Retinal pigment epithelial cell (primary cell): Measurements from ENCODE around the gene CARD19.
A peak's percentile ranks its signal among the peaks of the same experiment; 100 is the strongest.

Source experiments
- DNase-seq: peaks from one replicate; pipeline ENCODE4 v3.0.0-alpha.2; 2010; ENCODE audit warnings: low read depth
- H3K4me3 ChIP-seq: 2 replicates; pipeline ENCODE4 v1.5.1; 2011; ENCODE audit warnings: mild to moderate bottlenecking, low read length, control low read depth, moderate library complexity
- TF ChIP-seq, protein P1 (sequence below): conservative IDR thresholded peaks from 2 replicates; pipeline ENCODE4 v1.5.1; 2011; ENCODE audit warnings: low read depth, low read length, control low read depth, inconsistent platforms

CARD19 gene

DNA sequence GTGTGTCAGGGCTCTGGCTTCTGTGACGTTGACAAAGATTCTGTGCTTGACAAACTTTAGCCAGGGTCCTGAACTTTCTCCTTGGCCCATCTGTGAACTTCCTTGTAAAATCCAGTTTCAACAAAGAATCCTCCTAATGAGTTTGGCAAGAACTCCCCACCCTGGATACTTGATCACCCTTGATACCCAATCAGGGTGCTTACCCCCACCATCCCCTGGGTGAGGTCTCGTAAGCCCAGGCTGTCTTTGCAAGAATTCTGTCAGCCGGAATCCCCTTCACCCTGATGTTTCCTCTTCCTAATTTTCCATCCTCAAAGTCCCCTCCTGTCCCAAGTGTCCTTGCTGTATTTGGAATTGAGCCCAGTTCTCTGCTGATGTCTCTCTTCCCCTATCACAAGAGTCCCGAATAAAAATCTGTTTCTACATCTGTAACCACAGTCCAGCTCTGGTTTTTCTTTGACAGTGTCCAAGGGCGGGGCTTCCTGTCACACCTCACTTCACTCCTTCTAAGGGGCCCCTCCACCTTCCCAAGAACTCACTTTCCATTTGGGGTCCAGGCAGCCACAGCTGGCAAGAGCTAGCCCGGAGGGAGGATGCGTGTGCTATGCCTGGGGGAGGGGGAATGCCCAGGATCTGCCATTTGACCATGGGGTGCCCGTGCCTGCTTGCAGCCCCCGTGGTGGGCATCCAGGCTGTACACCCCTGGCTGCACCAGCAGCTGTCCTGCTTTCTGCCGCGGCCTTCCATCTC, 2.7 kb upstream of the CARD19 start:
- TF ChIP-seq, protein P1, sequence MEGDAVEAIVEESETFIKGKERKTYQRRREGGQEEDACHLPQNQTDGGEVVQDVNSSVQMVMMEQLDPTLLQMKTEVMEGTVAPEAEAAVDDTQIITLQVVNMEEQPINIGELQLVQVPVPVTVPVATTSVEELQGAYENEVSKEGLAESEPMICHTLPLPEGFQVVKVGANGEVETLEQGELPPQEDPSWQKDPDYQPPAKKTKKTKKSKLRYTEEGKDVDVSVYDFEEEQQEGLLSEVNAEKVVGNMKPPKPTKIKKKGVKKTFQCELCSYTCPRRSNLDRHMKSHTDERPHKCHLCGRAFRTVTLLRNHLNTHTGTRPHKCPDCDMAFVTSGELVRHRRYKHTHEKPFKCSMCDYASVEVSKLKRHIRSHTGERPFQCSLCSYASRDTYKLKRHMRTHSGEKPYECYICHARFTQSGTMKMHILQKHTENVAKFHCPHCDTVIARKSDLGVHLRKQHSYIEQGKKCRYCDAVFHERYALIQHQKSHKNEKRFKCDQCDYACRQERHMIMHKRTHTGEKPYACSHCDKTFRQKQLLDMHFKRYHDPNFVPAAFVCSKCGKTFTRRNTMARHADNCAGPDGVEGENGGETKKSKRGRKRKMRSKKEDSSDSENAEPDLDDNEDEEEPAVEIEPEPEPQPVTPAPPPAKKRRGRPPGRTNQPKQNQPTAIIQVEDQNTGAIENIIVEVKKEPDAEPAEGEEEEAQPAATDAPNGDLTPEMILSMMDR: no peak
- no peak for DNase-seq
- no peak overlapping the region for H3K4me3 ChIP-seq

DNA sequence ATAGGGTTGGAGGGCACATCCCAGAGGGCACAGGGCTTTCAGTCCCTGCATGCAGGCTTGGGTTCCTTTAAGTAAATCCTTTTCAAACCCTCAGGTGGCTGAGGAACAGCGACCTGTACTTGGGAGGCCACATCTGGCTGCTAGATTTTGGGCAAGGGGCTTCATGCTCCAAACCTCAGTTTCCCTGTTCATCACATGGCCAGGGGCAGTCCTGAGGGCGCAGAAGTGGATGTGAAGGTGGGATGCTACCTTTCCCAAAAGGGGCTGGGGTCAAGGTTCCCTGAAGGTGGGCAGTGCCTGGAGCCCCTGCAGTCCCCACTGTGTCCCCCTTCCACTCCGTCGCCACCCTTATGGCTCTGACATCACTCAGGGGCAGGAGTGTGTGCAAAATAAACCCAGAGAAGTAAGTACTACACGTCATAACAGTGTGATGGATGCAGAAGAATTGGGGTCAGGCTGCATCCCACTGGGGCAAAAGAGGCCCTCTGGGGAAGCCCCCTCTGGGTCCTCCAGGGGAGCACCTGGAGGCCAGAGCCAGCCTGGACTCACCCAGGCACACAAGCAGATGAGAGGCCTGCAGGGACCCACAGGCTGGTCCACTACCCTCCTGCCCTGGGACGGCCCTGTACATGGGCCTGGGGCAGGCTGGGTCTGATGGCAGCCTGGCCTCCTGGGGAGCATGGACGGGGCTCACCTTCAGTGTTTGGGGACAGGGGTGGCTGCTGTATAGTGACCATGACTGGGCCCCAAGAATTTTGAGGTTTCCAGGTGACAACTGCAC, 1.9 kb upstream of the CARD19 start:
- no peak overlapping the region for H3K4me3 ChIP-seq
- TF ChIP-seq, protein P1: no peak
- DNase-seq: no peak

DNA sequence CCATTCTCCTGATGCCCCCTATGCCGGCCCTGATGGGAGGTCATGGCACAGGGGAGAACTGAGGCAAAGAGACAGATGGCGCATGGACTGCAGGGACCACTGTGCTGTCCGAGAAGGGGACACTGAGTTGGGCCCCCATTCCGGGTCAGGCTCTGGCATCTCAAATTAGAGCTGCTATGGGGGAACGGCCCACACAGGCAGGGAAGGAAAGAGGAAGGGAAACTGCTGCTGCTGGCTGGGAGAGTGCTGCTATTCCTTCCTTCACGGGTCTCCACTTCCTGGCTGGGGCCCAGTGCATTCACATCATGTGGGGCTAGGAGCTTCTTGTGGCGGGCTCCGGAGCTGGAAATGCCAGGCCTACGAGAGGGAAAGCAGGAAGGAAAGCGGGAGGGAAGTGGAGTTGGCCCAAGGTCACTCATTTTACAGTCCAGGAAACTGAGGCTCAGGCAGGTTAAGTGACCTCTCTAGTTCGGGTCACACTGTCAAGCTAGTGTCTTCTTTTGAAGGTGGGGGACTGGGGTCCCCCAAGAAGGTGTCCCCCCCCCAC, 1.3 kb upstream of the CARD19 start:
- DNase-seq: no peak
- H3K4me3 ChIP-seq: peak overlapping the region; percentile 45
- TF ChIP-seq, protein P1: no peak

DNA sequence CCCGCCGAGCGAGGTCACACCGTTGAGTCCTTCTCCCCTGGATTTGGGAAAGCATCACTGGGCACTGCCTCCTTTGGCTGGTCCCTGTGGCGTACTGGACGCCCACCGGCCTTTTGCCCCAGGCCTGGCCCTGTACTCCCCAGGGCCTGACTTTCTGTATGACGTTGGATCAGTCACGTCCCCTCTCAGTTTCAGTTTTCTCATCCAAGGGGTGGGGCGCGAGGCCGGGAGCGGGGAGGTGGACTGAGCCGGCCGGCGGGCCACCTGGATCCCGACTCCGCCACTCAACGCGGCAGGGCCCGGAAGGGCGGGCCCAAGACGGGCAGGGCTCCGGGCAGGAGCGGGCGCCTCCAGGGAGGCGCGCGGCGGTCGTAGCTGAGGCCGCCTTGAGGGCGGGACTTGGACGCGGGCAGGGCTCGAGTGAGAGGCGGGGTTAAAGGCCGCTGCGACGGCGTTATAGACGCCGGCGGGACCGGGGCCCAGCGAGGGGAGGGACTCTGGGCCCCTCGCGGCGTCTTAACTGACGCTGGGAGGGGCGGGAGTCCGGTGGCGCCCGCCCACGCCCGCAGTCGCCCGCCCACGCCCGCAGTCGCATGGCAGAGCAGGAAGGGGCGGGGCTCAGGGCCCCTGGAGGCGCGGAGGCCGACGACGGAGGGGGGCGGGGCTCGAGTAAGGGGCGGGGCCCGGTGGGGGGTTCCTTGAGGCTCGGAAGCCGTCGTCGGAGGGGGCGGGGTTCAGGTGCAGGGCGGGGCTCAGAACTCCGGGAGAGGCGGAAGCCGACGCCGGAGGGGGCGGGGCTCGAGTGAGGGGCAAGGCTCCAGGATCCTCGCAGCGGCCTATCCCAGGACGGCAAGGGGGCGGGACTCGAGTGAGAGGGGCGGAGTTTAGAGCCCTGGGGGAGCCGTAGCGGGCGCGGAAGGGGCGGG, 549 bp upstream of the CARD19 start:
- peak overlapping the region; percentile 45 for H3K4me3 ChIP-seq
- TF ChIP-seq, protein P1: no peak
- DNase-seq: peak; percentile 88

DNA sequence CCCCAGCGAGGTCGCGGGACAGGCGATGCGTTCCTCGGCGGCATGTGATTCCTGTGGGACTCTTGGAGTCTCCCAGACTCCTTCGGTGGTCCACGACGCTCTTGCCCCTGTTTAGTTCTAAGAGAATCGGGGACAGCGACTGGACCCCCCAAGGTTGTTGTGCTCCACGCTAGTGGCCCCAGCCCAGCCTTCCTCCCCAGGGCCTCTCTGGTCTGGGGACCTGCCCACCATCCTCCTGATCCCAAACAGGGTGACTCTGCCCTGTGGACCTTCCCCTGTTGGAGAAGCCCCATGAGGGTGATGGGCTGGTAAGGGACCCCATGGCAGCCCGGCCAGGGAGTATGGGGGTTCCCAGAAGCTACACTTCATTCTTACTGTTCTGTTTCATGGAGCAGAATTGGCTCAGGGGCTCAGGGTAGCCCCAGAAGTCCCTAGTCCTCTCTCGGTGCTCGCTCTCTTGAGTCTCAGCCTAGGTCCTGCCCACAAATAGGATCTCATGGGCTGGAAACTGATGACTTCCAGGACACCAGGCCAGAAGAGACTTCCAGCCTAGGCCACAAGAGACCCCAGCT, 880 bp downstream of the CARD19 start:
- TF ChIP-seq, protein P1: no peak
- no peak for DNase-seq
- H3K4me3 ChIP-seq: peak overlapping the region; percentile 76

DNA sequence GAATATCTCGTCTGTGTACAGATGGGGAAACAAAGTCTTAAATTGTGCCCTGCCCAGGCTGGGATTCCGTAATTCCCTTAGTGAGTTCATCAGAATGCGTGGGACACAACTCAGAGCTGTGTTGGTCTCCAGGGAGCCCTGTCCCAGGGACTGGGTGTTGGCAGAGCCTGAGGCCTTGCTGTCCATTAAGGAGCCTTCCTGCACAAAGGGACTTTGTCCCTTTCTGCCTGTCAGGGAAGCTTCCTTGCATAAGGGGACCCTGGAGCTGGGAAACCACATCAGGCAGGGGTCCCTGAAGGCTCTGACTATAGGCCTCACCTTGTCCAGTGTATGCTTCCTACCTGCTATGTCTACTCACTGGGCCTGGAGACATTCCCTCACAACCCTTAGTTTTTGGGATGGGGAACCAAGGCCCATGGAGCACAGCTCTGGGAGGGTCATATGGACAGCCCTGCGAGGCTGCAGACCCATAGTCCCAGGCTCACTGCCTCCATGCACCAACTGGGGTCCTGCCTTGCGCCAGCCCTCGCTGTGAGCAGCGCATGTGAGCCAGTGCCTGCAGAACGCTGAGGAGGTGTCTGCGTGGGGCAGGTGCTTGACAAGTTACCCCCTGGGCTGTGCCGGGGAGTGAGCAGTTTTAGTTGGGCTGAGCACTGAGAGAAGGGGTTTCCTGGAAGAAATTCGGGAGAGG, 1.6 kb downstream of the CARD19 start:
- no peak for DNase-seq
- peak overlapping the region; percentile 76 for H3K4me3 ChIP-seq
- TF ChIP-seq, protein P1: no peak
